GM19452 (cell line): ENCODE results near the gene NPIPB12.
"Not testable (repeated sequence)": the region's sequence is repeated elsewhere in the genome, so short reads cannot be mapped to it uniquely, and the experiment has no call there.

Experiments used
- ATAC-seq: cut with Tn5 transposase; IDR thresholded peaks from one replicate; pipeline ENCODE4 v1.9.1; 2021; ENCODE audit not compliant: unreplicated experiment

Gene NPIPB12

DNA sequence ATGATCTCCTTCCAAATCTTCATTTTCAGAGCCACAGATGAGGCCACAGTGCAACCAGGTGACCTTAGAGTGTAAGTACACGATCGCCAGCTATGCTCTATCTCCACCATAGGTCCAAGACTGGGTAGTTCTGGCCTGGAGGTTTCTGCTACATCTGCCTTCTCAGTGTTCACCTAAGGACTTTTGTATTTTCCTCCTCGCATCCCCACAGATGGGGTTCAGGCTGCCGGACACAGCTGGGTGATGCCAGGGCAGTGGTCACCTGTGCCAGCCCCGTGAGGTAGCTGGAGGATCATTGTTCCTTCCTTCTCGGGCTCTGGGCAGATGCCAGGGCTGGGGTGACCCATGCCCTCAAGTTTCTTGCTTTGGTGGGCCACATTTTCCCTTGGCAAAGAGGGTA is at the start of gene NPIPB12:
TSS of gene NPIPB12 (minus strand) at position 101 of the 400 bp plus-strand sequence.
- not testable (repeated sequence) for ATAC-seq

DNA sequence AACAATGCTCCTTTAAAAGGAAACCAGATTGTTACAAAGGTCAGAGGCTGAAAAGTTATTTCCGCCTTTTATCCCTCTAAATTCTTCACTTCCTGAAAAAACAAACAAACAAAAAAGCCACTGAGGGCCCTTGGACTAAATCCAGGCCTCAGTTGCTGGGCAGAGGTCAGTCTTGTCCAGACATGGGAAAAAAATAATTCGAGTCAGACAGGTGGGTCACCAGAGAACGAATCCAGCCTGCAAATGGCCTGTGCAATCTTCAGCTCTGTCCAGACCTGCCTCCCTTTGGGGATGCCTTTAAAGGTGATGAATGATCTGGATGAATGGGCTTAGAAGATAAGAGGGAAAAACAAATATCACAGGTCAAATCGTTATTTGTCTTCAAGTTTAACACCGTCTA is 15.3 kb upstream of the NPIPB12 start:
- not testable (repeated sequence) for ATAC-seq

DNA sequence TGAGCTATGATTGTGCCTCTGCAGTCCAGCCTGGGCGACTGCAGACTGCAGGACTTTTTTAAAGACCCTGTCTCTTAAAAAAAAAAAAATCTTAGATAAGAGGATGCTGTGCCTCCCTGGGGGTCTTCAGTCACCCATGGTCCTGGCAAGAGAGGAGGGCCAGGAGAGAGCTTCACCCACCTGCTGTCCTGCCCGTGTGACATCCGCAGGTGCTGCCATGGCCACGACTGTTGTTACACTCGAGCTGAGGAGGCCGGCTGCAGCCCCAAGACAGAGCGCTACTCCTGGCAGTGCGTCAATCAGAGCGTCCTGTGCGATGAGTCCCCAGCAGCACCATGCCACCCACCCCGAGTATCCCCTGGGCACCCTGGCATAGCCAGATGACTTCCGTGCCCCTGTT is 23.9 kb downstream of the NPIPB12 start:
- ATAC-seq = not testable (repeated sequence)

DNA sequence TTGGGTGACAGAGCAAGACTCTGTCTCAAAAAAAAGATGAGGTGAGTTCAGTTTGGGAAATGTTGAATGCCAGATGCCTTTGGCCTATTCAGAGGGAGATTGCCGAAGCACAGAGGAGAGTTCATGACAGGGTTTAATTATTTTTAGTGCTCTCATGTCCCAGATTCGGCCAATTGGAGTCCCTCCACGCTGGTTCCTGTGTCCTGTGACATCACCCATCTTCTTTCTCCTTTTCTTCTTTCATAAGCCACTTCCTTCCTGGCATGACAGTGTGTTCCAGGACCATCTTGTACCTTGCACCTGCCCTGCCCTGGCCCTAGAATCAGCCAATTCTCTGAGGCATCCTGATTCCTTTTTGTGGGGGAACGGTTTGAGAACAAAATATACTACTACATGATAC is 34.1 kb downstream of the NPIPB12 start:
- ATAC-seq = not testable (repeated sequence)

DNA sequence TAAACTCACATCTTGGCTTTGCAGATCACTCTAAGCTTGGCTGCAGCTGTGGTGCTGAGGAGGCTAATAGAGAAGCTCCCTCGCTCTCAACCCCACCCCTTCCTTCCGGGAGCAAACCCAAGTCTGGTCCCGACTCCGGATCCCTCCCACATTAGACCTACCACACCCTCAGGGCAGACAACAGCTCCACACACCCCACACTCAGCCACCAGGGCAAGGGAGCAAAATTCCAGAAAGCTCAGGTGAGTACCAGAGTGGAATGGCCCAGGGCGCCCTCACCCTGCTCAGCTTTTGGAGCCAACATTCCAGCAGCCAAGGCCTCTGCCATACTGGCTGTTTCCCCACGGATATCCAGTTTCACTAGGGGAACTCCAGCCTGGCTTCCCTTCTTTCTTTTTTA is 36.5 kb downstream of the NPIPB12 start:
- not testable (repeated sequence) for ATAC-seq

DNA sequence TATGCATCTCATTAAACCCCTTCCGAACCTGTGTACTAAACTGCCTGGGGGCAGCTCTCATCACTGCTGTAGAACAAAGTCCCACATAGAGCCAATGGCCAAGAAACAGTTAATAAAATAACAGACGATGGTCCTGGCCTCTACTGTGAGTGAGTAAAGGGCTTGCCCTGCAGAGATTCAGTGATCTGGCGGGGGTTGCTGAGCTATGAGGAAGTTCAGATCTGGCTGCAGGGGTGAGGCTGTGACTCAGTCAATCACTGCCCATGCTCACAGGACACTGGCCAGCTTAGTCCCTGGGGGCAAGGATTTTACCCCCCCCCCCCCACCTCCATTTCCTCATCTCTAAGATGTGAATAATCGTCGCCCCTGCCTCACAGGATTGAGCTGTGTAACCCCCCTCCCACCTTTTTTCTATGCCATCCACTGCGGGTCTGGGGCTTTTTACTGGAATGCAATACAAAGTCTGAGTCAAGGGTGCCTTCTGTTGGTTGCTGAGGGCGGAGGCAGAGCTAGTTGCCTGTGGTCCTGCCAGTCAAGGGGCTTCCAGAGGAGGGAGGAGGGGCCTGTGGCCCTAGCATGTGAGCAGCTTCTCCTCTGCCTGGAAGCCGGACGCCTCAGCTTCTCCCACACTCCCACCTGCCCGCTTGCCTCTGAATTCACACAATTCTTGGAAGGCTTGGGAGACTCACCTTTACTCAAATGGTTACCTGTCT is 38.4 kb downstream of the NPIPB12 start:
- not testable (repeated sequence) for ATAC-seq

DNA sequence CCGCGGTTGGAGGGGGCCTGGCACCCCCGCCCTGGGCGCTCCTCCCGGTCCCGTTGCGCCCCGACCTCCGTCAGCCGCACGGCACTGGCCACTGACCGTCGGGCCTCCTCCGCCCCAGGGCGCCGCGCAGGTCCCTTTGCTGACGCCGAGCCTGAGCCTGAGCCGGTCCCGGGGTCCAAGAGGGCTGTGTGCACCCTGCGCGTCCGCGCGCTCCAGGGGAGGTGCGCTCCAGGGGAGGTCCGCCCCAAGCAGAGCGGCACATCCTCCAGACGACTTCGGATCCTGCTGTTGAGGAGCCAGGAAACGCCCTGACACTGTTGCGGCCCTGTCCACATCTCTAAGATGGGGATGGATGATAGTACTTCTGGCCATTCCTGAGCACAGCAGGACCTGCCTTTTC is 39.3 kb downstream of the NPIPB12 start:
- not testable (repeated sequence) for ATAC-seq

DNA sequence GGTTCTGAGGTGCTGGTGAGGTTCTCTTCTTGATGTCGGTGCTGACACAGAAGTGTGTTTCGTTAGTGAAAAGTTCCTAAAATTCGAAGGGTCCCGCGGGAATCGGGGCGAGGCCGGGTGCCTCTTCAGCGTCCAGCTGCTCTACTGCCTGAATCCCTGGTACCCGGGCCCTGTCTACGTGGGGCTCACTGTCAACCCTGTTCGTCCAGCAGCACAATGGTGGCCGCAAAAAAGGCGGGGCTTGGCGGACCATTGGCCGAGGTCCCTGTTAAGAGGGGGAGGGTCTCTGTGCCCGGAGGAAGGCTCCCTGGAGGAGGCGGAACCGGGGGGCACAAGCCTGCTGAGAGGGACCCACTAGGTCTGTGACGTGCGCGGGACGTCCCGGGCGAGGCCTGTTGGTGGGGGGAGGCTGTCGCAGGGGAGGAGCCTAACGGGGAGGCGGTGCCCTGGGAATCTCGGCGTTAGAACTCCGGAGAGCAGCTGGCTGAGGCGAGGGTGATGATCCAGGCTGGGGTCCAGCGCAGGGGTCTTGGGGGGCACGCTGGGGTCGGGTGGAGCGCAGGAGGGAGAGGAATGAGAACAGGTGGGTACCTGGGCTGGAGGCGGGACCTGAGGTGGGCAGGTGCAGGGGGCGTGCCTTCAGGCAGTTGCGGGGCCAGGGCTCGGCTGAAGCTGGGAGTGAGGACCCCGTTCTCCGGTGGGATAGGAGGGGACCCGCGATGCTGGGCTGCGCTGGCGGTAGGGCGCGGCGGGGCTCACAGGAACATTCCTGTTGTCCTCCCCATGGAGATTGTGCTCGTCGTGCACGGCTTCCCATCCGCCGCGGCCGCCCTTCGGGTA is 40.0 kb downstream of the NPIPB12 start:
- not testable (repeated sequence) for ATAC-seq

DNA sequence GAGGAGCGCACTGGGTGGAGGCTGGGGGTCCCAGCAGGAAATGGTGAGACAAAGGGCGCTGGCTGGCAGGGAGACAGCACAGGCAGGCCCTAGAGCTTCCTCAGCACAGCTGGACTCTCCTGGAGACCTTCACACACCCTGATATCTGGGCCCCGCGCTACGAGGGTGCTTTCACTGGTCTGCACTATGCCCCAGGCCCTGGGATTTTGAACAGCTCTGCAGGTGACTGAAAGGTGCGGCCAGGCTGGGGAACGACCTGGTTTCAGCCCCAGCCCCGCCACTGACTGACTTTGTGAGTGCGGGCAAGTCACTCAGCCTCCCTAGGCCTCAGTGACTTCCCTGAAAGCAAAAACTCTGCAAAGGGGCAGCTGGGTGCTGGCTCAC is 45.6 kb downstream of the NPIPB12 start:
- ATAC-seq = not testable (repeated sequence)

DNA sequence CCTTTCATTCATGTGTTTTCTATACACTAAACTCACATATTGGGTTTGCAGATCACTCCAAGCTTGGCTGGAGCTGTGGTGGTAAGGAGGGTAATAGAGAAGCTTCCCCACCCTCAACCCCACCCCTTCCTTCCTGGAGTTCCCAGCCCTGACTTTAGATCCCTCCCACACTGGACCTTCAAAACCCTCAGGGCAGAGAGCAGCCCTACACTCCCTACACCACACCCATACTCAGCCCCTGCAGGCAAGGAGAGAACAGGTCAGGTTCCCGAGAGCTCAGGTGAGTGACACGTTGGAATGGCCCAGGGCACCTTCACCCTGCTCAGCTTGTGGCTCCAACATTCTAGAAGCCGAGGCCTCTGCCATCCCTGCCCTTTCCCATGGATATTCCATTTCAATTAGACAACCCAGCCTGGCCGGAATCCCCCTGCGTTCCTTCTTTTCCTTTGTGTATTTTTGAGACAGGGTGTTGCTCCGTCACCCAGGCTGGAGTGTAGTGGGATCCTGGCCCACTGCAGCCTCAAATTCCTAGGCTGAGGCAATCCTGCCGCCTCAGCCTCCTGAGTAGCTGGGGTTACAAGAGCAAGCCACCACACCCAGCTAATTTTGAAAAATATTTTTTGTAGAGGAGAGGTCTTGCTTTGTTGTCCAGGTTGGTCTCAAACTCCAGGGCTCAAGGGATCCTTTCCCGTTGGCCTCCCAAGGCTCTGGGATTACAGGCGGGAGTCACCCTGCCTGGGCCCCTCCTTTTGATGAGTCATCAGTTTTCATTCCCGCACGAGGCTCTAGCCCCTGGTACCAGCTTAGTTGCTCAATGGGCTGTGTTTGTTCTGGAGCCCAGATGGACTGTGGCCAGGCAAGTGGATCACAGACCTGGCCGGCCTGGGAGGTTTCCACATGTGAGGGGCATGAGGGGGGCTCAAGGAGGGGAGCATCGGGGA is 46.2 kb downstream of the NPIPB12 start, which contains the start of gene SULT1A4:
TSS of gene SULT1A4 (plus strand) at position 208 of the 941 bp plus-strand sequence. CDS start 1,473 bp downstream, outside the sequence.
- not testable (repeated sequence) for ATAC-seq

DNA sequence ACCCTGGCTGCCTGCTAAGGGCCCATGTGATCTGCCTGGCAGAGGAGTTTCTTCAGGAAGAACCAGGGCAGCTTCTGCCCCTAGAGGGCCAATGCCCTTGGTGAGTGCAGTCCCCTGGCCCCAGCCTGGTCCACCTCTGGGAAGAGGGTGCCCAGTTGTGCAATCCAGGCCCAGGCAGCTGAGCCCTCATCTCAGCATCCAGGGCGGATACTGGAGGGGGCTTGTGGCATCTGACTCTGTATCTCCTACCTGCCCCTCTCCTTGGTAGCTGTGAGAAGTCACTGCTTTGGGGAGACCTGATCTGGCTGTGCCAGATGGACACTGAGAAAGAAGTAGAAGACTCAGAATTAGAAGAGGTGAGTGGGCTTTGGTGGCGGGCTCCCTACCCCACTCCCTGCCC is 48.5 kb downstream of the NPIPB12 start:
- not testable (repeated sequence) for ATAC-seq

DNA sequence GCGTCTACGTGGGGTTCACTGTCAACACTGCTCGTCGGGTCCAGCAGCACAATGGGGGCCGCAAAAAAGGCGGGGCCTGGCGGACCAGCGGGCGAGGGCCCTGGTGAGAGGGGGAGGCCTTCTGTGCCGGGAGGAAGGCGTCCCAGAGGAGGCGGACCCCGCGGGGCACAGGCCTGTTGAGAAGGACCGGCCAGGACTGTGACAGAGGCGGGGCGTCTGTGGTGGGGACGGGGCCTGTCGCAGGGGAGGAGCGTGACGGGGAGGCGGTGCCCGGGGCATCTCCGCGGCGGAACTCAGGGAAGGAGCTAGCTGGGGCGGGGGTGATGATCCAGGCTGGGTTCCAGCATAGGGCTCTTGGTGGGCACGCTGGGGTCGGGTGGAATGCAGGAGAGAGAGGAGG is 51.4 kb downstream of the NPIPB12 start:
- ATAC-seq = peak; percentile 57

DNA sequence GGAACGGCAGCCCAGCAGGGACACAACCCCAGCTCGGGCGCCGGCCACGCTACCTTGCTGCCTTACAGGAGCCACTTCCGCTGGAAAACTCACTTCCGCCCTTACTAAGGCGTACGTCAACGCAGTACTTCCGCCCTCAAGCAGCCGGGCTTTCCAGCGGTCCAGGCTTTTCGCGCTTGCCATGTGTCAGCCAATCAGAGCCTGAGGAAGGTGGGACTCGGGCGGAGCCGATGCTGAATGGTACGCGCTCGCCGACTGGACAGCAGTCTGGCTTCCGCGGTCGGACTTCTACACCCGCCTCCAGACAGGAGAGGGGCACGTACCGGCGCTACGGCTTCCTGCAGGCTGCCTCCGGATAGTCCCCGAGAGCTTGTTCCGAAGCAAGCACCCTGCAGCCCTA is 51.9 kb downstream of the NPIPB12 start, which contains the start of the genes BOLA2 and SLX1B:
TSS of gene BOLA2 (minus strand) at position 83 of the 400 bp plus-strand sequence. CDS start 98 bp downstream, outside the sequence.
TSS of gene SLX1B (plus strand) at position 265 of the 400 bp plus-strand sequence.
- ATAC-seq = peak; percentile 82

DNA sequence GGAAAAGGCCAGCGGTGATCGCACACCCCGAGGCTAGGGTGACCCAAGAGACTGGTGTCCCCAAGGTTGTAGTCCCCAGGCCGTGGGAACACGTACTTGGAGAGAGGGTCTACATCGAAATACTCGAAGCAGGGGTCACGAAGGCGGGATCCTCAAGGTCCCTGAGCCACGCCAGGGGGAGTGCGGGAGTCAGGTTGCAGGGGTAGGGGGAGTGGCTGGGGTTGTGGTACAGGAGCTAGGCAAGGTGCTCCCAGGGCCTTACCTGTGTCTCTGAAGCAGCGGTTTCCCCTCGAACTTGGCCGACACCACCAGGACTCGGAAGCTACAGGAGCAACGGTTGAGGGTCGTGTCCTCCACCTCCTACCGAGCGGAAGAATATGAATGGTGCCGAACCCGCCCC is 52.5 kb downstream of the NPIPB12 start:
- not testable (repeated sequence) for ATAC-seq
